OCI-LY7 (cell line): ENCODE results near the gene NDUFAF7.

Source experiments
- CTCF ChIP-seq: fragments of 200-600 bp; sonication (generic); conservative IDR thresholded peaks from 2 replicates; pipeline ENCODE4 v1.5.1; 2014; ENCODE audit warnings: mild to moderate bottlenecking, antibody characterized with exemption, low read length, moderate library complexity, mixed read lengths
- EZH2phosphoT487 ChIP-seq: fragments of 200-600 bp; sonication (generic); IDR thresholded peaks from 2 replicates; pipeline ENCODE4 v1.6.1; 2018; ENCODE audit warnings: low read depth, borderline replicate concordance, mild to moderate bottlenecking, mixed run types, antibody characterized with exemption, low read length, moderate library complexity, mixed read lengths

GRCh38 chr2:37191253-37191652 is 40.2 kb upstream of the NDUFAF7 start:
- TF ChIP-seq CTCF (no peak), EZH2phosphoT487 (no peak)
